ENCODE measurements around the gene KCNIP4.

DNA sequence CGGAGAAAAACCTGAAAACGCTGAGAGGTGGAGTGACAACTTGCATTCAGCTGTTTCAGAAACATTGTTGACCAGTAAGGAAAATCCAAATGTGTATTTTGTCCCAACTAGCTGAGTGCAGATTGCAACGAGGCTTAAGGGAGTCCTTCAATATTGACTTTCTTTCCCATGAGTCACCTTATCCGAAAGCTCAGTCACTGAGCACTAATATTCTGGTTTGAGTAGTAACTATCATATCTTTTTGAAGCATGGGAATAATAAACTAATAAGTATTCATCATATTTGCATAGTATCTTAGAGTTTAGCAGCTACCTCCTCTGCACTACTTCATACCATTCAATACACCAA lies 644.1 kb downstream of the KCNIP4 start:
- TF ChIP-seq, protein P1, sequence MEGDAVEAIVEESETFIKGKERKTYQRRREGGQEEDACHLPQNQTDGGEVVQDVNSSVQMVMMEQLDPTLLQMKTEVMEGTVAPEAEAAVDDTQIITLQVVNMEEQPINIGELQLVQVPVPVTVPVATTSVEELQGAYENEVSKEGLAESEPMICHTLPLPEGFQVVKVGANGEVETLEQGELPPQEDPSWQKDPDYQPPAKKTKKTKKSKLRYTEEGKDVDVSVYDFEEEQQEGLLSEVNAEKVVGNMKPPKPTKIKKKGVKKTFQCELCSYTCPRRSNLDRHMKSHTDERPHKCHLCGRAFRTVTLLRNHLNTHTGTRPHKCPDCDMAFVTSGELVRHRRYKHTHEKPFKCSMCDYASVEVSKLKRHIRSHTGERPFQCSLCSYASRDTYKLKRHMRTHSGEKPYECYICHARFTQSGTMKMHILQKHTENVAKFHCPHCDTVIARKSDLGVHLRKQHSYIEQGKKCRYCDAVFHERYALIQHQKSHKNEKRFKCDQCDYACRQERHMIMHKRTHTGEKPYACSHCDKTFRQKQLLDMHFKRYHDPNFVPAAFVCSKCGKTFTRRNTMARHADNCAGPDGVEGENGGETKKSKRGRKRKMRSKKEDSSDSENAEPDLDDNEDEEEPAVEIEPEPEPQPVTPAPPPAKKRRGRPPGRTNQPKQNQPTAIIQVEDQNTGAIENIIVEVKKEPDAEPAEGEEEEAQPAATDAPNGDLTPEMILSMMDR (IDR thresholded peaks at IDR 0.05): no peak
- TF ChIP-seq EZH2 (IDR thresholded peaks at IDR 0.05): no peak
- no peak for TF ChIP-seq EZH2phosphoT487 (IDR thresholded peaks at IDR 0.05)
